GM18502 (cell line): ENCODE results near the gene ZCWPW1.

Experiments
- ATAC-seq: cut with Tn5 transposase; IDR thresholded peaks from one replicate; pipeline ENCODE4 v1.9.1; 2021; ENCODE audit warnings: mild to moderate bottlenecking; ENCODE audit not compliant: unreplicated experiment, poor library complexity

ZCWPW1 gene, protein sequence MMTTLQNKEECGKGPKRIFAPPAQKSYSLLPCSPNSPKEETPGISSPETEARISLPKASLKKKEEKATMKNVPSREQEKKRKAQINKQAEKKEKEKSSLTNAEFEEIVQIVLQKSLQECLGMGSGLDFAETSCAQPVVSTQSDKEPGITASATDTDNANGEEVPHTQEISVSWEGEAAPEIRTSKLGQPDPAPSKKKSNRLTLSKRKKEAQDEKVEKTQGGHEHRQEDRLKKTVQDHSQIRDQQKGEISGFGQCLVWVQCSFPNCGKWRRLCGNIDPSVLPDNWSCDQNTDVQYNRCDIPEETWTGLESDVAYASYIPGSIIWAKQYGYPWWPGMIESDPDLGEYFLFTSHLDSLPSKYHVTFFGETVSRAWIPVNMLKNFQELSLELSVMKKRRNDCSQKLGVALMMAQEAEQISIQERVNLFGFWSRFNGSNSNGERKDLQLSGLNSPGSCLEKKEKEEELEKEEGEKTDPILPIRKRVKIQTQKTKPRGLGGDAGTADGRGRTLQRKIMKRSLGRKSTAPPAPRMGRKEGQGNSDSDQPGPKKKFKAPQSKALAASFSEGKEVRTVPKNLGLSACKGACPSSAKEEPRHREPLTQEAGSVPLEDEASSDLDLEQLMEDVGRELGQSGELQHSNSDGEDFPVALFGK

DNA sequence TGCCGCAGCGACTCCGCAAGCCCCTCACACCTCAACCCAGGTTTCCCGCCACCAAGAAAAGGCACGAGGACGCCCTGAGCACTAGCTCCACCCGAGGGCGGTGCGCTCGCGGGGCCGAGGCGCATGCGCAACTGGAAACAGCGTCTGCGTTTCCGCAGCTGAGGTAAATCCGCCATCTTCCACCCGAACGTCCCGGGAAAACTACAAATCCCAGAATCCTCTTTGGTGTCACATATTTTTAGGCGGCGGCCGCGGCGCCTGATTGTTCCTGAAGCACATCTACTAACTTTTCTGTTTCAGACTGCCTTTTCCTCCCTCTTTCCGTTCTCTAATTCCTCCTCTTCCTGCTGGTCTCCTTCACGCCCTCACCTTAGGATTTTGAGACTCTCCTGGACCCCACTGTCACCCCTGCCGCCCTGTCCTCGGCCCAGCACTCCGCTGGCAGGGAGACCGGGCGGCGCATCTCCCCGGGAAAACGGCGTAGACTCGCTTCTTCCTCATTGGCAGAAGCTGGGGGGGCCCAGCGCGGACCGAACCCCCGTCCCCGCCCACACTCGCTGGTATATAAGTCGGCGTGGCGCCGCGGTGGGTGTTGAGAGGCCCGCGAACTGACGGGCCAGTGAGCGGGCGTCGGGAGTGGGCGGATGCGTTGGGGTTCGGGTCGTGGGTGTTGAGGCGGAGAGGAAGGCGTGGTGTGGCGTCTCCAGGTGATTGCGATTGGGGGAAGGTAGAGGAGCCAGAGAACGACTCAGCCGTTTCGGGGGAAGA lies at the start of gene ZCWPW1:
ZCWPW1 (minus strand) TSS at position 505 of the 768 bp plus-strand sequence. CDS start 8,054 bp downstream, outside the sequence.
- ATAC-seq = peak; percentile 49

DNA sequence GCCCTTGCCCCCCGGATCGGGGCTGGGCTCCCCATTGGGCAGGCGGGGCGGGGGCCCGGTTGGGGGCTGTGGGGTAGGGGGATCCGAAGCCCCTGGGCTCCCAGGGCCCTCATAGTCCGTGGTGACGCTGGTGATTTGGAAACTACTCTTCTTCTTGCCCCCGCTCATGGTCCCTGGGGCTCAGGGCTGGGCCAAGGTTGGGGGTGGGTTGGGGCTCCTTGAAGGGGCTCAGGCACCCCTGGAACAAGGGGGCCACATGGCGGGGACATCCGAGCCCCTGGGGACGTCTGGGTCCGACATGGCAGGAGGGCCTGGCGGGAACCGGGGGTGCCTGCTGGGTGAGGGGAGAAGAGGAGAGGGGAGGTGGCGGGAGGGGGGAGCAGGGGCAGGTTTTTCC lies 49.4 kb upstream of the ZCWPW1 start:
- no peak for ATAC-seq

DNA sequence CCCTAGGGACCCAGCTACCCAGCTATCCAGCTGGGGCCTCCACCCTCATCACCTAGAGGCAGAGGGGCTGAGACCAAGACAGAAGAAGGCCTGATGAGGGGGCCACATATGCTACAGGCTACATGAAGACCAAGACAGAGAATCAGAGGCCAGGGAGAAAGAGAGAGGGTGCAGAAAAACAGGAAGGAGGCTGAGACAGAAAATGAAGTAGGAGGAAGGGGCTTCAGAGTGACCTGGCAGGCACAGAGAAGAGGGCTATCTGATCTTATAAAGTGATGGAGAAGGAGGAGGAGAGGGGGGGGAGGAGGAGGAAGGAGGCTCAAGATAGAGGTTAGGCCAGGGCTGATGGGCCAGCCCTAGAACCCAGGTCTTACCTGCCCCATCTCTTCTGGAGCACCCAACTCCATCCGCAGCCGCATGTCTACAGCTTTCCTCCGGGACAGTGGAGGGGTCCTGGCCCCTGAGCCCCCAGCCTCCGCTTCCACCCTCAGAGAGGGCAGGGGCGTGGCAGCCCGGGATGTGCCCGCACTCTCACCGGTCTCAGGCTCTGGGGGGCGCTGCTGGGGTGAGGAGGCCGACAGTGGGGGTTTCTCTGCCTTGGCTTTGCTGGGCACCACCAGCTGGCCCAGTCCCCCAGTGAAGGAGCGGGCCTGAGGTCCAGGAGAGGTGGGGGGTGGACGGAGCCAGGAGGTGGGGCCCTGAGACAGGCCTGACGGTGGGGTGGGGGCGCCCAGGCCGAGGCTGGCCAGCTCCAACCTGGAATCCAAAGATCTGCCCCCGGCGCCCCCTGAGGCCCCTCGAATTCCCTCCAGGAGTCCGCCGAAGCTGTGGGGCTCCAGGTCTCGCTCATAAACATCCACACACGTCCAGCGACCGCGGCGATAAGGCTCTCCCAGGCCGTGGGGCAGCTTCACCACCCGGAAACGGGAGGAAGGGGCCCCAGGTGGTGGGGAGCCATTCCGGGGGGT lies 48.7 kb upstream of the ZCWPW1 start:
- no peak for ATAC-seq

DNA sequence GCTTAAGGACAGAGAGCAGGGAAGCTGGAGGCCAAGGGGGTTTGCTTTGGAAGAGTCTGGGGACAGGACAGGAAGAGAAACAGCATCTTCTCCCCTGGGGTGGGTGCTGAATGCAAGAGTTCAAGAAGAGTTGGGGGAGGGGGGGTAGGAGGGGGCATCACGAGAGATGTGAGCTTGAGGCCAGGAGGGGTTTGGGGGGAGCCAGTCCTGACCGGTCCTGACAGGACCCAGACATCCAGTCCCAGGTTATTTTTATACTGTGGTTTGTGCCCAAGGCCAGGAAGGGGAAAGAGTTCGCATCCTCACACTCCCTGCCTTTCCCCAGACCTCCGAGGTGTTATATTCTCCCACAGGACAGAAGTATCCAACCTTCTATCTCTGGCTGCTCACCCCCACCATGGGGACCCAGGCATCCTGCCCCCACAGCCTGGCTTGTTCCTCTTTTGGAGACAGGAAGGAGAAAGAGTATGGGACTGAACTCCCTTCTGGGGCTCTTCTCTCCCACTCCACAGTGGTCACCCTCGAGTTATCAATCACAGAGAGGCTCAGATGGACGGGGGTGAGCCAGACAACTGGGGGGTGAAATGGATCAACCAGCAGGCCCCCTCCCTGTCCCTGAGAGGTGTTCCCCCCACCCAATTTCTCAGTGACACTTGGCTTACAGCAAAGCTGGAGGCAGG lies 47.7 kb upstream of the ZCWPW1 start:
- ATAC-seq = no peak

DNA sequence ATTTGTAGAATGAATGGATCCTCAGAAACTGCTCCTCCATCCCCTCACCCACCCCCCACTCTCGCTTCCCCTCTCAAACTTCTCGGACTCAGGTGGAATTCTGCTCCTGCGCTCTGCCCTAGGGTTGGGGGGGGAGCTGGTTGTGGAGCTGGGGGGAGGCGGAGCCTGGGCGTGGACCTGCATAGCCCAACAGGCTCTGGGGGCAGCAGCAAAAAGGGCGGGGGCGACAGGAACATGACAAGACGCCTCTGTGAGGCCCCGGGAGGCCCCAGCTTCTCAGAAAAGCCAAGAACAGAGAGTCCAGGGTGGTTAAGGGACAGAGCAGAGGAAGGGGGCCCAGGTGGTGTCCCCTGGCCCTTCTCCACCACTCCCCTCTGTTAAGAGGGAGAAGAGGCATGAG lies 47.0 kb upstream of the ZCWPW1 start:
- no peak for ATAC-seq

DNA sequence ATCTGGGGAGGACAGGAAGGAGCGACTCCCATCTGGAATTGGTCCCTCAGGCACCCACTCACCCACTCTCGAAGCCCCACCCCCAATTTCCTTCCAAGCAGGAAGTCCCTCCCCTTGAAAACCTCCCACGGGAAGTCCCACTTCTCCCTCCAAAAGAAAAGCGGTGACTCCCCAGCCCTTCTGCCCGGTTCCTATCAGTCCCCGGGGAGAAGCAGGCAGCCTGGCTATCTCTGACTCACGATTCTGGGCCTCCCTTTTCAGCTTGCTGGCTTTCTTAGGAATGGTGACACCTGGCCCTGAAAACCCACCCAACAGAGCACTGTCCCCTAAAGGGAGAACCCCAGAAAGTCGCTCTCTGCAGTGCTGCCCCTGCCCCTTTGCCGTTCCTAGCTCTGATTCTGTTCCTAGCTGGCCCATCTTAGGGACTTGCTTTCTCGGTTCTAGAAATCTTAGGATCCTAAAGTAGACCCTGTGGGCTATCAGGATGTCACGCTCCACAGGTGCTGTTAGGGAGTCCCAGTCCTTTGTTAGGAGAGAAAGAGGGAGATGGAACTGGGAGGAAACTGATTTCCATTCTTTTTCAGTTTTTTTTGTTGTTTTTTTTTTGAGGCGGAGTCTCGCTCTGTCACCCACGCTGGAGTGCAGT lies 44.5 kb upstream of the ZCWPW1 start:
- no peak for ATAC-seq

DNA sequence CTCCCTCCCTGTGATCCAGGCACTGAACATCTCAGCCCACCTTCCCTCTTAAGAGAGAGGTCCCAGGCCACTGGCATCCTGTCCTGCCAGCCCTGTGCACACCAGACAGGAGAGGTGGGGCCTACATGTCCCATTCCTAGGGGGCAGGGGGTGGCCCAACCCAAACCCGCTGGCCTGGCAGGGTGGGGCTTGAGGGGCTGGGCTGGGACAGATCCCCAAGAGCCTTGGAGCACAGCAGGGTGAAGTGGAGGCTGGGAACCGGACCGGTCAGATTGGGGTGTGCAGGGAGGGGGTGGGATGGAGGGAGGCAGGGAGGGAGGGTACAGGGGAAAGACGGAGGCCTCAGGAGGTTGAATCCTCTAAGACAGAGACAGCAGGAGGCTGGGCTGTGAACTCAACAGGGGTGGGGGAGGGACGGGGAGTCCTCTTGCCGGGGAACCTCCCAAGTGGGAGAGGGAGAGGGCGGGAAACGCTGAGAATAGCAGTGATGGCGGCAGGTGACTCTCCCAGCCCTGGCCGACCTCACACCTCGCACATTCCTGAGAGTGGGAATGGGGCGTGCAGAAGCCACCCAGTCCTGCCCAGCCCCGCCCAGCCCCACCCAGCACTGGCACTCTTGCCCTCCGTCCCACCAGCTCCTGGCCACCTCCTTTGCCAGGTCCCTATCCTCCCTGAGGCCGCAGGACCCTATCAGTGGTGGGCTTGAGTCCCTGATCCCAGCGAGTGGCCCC lies 43.8 kb upstream of the ZCWPW1 start:
- ATAC-seq = no peak

DNA sequence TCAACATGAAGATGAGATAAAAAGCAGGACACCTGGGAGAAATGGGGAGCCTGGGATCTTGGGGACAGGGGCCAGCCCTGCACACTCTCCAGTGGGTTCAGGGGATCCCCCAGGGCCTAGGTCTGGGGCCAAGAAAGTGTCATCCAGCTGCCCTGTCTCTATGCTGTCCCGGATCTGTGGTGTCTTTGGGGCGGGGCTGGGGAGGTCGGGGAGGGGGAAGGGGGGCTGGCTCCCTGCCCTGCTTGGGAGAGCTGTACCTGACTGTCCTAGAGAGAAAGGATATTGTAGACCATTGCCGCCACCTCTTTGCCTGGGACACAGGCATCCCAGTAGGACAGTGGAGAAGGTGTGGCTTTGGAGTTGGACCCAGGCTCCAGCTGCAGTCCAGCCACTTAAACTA lies 42.5 kb upstream of the ZCWPW1 start:
- ATAC-seq = no peak

DNA sequence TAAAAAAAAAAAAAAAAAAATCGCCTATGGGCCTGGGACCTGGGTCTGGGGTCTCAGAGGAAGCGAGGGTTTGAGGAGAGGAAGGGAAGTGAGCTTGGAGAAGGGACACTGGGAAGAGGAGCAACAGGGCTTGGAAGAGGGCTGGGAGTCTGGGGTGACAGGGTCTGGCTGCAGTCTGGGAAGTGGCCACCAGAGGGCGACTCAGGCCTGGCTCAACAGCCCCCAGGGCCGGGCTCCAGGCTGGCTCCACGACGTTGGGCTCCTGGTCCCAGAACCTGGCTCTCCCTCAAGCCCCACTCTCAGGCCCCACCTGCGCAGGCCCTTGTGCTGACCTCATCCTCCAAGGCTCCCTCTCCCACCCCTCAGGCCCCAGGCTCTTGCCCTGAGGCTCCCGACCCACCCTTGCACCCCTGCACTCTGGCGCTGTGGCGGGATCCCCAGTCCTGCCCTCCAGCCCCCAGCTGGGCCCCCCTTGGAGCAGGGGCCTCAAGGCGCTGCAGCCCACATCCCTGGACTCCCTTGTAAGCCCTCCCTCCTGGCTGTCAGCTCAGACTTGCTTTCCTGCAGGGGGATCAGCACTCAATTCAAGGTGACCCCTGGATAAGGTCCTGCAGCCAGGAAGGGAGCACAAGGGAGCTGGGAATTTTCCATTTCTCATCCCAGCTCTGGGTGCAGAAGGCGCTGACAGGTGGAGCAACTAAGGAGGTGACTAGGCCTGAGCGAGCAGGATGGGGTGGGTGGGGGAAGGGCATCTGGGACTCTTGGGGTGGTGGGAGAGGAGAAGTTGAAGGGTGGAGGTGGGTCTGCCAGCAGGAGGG lies 40.9 kb upstream of the ZCWPW1 start:
- ATAC-seq = peak; percentile 66

DNA sequence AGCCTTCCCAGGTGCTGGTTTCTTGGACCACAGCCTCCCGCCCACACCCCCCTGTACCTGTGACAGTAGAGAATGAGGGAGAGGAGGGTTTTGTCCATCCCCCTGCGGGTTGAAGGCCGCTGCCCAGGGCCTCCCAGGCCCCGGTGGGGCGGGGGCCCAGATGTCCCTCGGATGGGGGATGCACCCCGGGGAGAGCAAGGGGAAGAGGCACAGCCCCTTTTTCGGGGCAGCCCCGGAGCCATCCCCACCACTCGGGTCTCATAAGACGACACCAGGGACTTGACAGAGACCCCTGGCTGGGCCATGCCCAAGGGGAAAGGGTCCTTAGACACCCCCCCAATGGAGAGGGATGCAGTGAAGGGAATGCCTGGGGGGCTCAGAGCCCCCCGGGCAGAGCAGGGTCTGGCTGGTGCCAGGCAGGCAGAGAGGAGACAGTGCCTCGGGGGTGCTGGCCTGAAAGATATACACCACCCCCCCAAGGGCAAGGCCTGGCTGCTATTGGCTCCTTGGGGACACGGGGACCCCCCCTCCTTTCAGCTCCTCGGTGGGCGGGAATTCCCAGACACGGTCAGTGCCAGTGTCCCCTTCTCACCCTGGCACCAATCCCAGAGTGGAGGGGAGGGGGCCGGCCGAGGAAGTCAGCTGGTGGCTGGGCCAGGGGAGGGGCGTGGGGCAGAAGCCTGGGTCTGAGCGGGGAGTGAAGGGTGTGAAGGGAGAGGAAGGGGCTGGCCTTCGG lies 39.3 kb upstream of the ZCWPW1 start:
- no peak for ATAC-seq

DNA sequence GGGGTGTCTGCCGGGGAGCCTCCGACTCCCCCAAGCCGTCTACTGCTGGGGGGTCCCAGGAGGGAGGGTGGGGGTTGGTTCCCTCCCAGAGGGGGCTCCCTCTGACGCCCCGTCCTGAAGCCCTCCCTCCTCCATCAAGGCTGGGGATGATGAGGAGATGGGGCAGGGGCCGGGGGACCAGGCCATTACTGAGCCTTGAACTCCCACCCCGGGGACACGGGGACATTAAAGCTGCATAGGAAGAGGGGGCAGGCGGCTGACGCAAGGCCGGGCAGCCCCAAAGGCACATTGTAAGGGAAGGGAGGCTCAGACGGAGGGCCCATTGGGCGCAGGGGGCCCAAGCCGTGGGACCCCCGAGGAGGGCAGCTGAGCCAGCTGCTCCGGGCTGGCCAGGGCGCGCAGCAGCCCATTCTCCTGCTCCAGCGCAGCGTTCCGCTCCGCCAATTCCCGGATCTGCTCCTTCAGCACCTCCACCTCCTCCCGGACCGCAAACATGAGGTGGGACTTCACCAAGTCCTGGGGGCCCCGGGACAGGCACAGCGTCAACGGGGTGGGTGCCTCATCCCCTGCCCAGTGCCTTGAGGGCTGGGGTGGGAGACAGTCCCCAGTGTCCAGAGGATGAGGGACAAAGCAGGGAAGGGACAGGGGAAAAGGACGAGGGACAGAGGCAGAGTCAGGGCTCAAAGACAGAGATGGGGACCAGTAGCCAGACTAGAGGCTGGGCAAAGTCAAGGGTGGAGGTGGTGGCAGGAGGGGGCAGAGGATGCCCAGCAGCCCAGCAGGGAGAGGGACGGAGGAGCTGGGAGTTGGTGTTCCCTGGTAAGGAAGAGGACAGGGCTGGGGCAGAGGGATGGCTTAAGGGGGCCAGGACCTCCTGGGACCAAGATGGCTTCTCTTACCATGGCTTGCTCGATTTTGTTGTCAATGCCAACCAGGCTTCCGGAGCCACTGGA lies 38.4 kb upstream of the ZCWPW1 start:
- ATAC-seq = no peak

DNA sequence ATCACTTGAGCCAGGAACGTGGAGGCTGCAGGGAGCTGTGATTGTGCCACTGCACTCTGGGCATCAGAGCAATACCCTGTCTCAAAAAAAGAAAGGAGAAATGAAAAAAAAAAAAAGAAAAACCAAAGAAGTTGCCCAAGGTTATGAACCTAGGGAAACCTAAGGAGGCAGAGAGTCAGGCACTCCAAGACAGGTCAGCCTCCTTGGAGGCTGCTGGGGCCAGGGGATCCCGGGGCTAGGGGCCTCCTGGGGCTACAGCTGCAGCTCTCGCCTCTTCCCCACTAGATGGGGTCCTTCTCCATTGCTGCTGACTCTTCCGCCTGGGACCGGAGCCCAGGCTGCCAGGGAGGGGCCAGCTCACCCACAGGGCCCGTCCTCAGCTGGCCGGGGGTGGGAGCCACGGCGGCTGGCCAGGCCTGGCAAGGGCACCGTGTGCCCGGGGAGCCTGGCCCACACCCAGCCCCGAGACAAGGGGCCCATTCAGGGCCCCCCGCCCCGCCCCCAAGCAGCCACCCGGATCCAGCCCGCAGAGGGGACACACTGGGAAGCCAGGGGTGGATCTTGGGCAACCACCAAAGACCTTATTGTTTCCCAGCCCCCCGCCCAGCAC lies 37.3 kb upstream of the ZCWPW1 start:
- no peak for ATAC-seq

DNA sequence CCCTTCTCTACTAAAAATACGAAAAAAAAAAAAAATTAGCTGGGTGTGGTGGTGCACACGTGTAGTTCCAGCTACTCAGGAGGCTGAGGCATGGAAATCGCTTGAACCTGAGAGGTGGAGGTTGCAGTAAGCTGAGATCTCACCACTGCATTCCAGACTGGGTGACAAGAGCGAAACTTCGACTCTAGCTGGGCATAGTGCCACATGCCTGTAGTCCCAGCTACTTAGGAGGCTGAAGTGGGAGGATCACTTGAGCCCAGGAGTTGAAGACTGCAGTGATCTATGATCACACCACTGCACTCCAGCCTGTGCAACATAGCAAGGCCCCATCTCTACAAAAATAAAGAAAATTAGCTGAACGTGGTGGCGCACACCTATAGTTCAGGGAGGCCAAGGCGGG lies 36.8 kb upstream of the ZCWPW1 start:
- ATAC-seq = no peak

DNA sequence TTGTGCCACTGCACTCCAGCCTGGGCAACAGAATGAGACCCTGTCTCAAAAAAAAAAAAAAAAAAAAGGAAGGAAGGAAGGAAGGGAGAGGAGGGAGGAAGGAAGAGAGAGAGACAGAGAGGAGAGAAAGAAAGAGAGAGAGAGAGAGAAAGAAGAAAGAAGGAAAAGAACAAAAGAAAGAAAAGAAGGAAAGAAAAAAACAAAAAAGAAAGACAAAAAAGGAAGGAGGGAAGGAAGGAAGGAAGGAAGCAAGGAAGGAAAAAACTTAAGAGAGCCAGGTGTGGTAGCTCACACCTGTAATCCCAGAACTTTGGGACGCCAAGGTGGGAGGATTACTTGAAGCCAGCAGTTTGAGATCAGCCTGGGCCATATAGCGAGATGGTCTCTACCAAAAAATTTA lies 36.3 kb upstream of the ZCWPW1 start:
- no peak for ATAC-seq

DNA sequence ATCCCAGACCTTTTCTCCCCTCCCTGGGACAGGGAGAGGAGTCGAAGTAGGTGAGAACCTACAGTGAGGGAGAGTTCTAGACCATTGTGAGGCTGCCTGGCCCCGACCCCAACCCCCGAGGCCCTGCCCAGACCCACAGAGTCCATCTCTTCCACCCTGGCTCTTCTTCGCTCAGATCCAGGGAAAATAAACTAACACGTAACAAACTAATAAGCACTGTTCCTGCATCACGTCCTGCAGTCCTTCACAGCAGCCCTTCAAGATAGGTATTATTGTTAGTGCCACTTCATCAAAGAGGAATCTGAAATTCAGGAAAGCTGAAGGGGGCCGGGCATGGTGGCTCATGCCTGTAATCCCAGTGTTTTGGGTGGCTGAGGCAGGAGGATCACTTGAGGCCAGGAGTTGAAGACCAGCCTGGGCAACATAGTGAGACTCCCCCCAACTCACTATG lies 35.7 kb upstream of the ZCWPW1 start, which contains the start of gene SPACDR:
SPACDR (minus strand) TSS at position 51 of the 451 bp plus-strand sequence. CDS start 235 bp downstream, outside the sequence.
- ATAC-seq = no peak
